HepG2 (cell line): Measurements from ENCODE around the gene NOSIP. TPM values are rescaled to one million over a fixed set of nuclear protein-coding genes. Genes with fewer than 3 reads are reported as not detected.

Experiments used
- ATAC-seq: fragments of 200-7000 bp; cut with Tn5 transposase; 3 replicates; pipeline ENCODE4 v1.9.1; 2020; ENCODE audit warnings: mild to moderate bottlenecking, moderate library complexity
- BruUV-seq: library from RNA; stranded (reverse); fragments of 400-500 nt; replicated peaks from 2 replicates; lab custom pipeline; 2021; lab: Mats Ljungman, UMichigan
- CTCF ChIA-PET: fragments of 300-600 bp; formaldehyde crosslinking; extraction: SDS; loops from one replicate; lab custom pipeline; 2021; ENCODE audit warnings: low total read pairs, inconsistent platforms, low intra/inter-chr PET ratio; lab: Yijun Ruan, JAX
- POLR2A ChIA-PET: fragments of 350-600 bp; sonication (Branson Sonifier 250); formaldehyde crosslinking; loops from one replicate; lab custom pipeline; 2020; ENCODE audit warnings: antibody characterized with exemption, inconsistent platforms; lab: Yijun Ruan, JAX
- DNase-seq: peaks from one replicate; pipeline ENCODE4 v3.0.0-alpha.2; 2015; ENCODE audit warnings: low spot score
- FAIRE-seq: peaks from 3 replicates; lab custom pipeline; 2011; peaks lifted over from hg19 to GRCh38; lab: Jason Lieb, UNC
- H2AFZ ChIP-seq: one replicate; pipeline ENCODE4 v1.6.1; 2011; ENCODE audit warnings: low read length, inconsistent platforms
- H3K27ac ChIP-seq: fragments of 300-600 bp; 3 replicates; pipeline ENCODE4 v1.8.0; 2011; ENCODE audit warnings: mixed run types, mild to moderate bottlenecking, mixed read lengths, low read length, inconsistent platforms; ENCODE audit not compliant: insufficient read depth; ENCODE audit errors: extremely low read length
- H3K27me3 ChIP-seq, 2 experiments: fragments of 200-600 bp in 1 of 2; 2 replicates in 1 of 2; 3 replicates in 1 of 2; pipeline versions ENCODE4 v1.6.0 to v1.8.0; 2011; ENCODE audit warnings: low read length in 2 of 2, mild to moderate bottlenecking in 2 of 2, moderate library complexity in 2 of 2, inconsistent platforms in 1 of 2; ENCODE audit not compliant: insufficient read depth in 2 of 2, control insufficient read depth in 1 of 2
- H3K36me3 ChIP-seq, 2 experiments: fragments of 200-600 bp in 1 of 2; replicated peaks in 1 of 2; 2 replicates in 1 of 2; 3 replicates in 1 of 2; pipeline versions ENCODE4 v1.5.1 to v1.8.0; 2011; ENCODE audit warnings: low read length in 2 of 2, inconsistent platforms in 1 of 2; ENCODE audit not compliant: insufficient read depth in 2 of 2, control insufficient read depth in 1 of 2
- H3K4me1 ChIP-seq: 2 replicates; pipeline ENCODE4 v1.5.1; 2012; ENCODE audit warnings: low read length, inconsistent platforms; ENCODE audit not compliant: insufficient read depth
- H3K4me2 ChIP-seq: 2 replicates; pipeline ENCODE4 v1.6.0; 2011; ENCODE audit warnings: low read depth, low read length, inconsistent platforms
- H3K4me3 ChIP-seq, 3 experiments: fragments of 200-600 bp in 1 of 3; sonication (generic), shearing (Covaris generic) in 1 of 3; replicated peaks in 1 of 3; 2 replicates each; pipeline ENCODE4 v1.5.1; 2011 to 2016; ENCODE audit warnings: low read length in 3 of 3, inconsistent platforms in 2 of 3, low read depth in 2 of 3, mild to moderate bottlenecking in 2 of 3, control low read depth in 1 of 3, mixed read lengths in 1 of 3; ENCODE audit not compliant: insufficient read depth in 1 of 3
- H3K79me2 ChIP-seq: one replicate; pipeline ENCODE4 v1.6.1; 2011; ENCODE audit warnings: low read length, inconsistent platforms; ENCODE audit not compliant: insufficient read depth
- H3K9ac ChIP-seq: 2 replicates; pipeline ENCODE4 v1.6.0; 2011; ENCODE audit warnings: mild to moderate bottlenecking, low read depth, low read length, inconsistent platforms; ENCODE audit not compliant: insufficient read depth
- H3K9me3 ChIP-seq: 2 replicates; pipeline ENCODE4 v1.5.1; 2012; ENCODE audit warnings: mild to moderate bottlenecking, low read length
- H4K20me1 ChIP-seq: 2 replicates; pipeline ENCODE4 v1.6.0; 2011; ENCODE audit warnings: inconsistent platforms, mild to moderate bottlenecking, low read length, moderate library complexity; ENCODE audit not compliant: insufficient read depth
- FOSL2 ChIP-seq: sonication (generic); formaldehyde crosslinking; IDR thresholded peaks from 2 replicates; pipeline ENCODE4 v1.4.0; 2020; ENCODE audit warnings: missing genetic modification reagents
- NRL ChIP-seq: sonication (generic); formaldehyde crosslinking; IDR thresholded peaks from 2 replicates; pipeline ENCODE4 v1.5.0; 2020; ENCODE audit warnings: missing genetic modification reagents, mild to moderate bottlenecking, moderate library complexity, borderline replicate concordance
- SAP130 ChIP-seq: IDR thresholded peaks from 2 replicates; pipeline ENCODE4 v1.6.1; 2016; ENCODE audit warnings: low read depth
- SNAI1 ChIP-seq: sonication (generic); formaldehyde crosslinking; IDR thresholded peaks from 2 replicates; pipeline ENCODE4 v1.5.0; 2020; ENCODE audit warnings: mild to moderate bottlenecking, missing genetic modification reagents, borderline replicate concordance
- TCF12 ChIP-seq, 2 experiments: fragments of 450-650 bp in 1 of 2; sonication (generic) in 1 of 2; formaldehyde crosslinking in 1 of 2; IDR thresholded peaks; 2 replicates each; pipeline versions ENCODE4 v1.6.1 to v1.8.0; 2017 to 2022; ENCODE audit warnings: antibody characterized with exemption in 1 of 2, mild to moderate bottlenecking in 1 of 2, missing genetic modification reagents in 1 of 2, moderate library complexity in 1 of 2
- ZFP36 ChIP-seq: fragments of 150-350 bp; IDR thresholded peaks from 2 replicates; pipeline ENCODE4 v1.6.1; 2018; ENCODE audit warnings: borderline replicate concordance, low read length, low read depth; ENCODE audit not compliant: partially characterized antibody
- ZNF224 ChIP-seq: sonication (generic); formaldehyde crosslinking; IDR thresholded peaks from 2 replicates; pipeline ENCODE4 v1.5.0; 2020; ENCODE audit warnings: mild to moderate bottlenecking, missing genetic modification reagents
- WGBS: methylation state at CpG from one replicate; pipeline ENCODE4 v1.1.6; 2017; ENCODE audit warnings: low lambda C conversion rate; 5-methylcytosine and 5-hydroxymethylcytosine counted together
- in situ Hi-C: cut with HindIII; loops from 2 replicates; pipeline ENCODE4 v1.10.0; 2017; ENCODE audit warnings: low pct_unique_long_range_greater_than_20kb; ENCODE audit not compliant: extremely low pct_ligation_motif_present
- intact Hi-C: fragments of 100-400 bp; cut with micrococcal nuclease; formaldehyde crosslinking; loops from one replicate; pipeline ENCODE4 v1.10.0; 2022; ENCODE audit not compliant: unreplicated experiment
- polyA plus RNA-seq, 8 experiments: library from polyadenylated mRNA; depleted of rRNA in 3 of 8; stranded (reverse) in 7 of 8; unstranded in 1 of 8; fragments of >200 nt; fragmentation: Illumina TruSeq in 4 of 8; extraction: Trizol in 4 of 8; gene quantifications; 2 replicates each; pipeline versions ENCODE4 v1.2.1 to v1.2.3, GENCODE V29; 2011 to 2016; ENCODE audit warnings: low read depth in 4 of 8, missing spikeins in 1 of 8, mixed read lengths in 1 of 8; ENCODE audit not compliant: insufficient read depth in 1 of 8
- total RNA-seq, 5 experiments: library from RNA; depleted of rRNA; stranded (reverse); fragments of >200 nt; fragmentation: Illumina TruSeq; extraction: Trizol; gene quantifications; 2 replicates each; pipeline ENCODE4 v1.2.3, GENCODE V29; 2016; ENCODE audit warnings: low read depth in 1 of 5
- TF ChIP-seq, protein P1 (sequence below): sonication (generic); formaldehyde crosslinking; IDR thresholded peaks from 2 replicates; pipeline ENCODE4 v1.4.0; 2020; ENCODE audit warnings: missing genetic modification reagents

NOSIP gene
- total and polyA plus RNA-seq, 2 of the 13 experiments (the other 11 are each of a cell fraction or from before 2014, with no cell fraction given) = 54.3 to 78.0 TPM

GRCh38 chr19:49613374-49613773 lies 33.0 kb upstream of the NOSIP start:
- Histone ChIP-seq H3K4me2 (no peak overlapping the region), H3K9ac (no peak overlapping the region), H3K79me2 (peaks cover 3% of the 10 kb centered on the region), H2AFZ (no peak overlapping the region), H3K9me3 (no peaks in the 10 kb centered on the region), H4K20me1 (peaks cover 3% of the 10 kb centered on the region), H3K27ac (peak overlapping the region; percentile 30), H3K4me1 (peaks cover 17% of the 10 kb centered on the region), H3K36me3 (peaks cover 20 to 58% of the 10 kb centered on the region in 2 experiments; a peak in 4 of 5 replicates), H3K27me3 (no peaks in the 10 kb centered on the region), H3K4me3 (no peak overlapping the region)
- DNase-seq (no peak), ATAC-seq (peak; percentile 23; the same call in 1 of the 3 replicates), FAIRE-seq (no peak)
- POLR2A ChIA-PET = interaction anchor here (0.9 to 2.6 kb wide), 2 partner anchors 27 to 33 kb away, joined by 3 to 6 read pairs; partner anchors contain the start of gene RRAS
- intact Hi-C loops = no loop called here
- WGBS = 75% methylated on average over 4 of the region's 4 CpGs
- TF ChIP-seq SNAI1 (CRISPR knock-in tag) (no peak), ZFP36 (no peak), NRL (CRISPR knock-in tag) (no peak), FOSL2 (CRISPR knock-in tag) (peak; percentile 75), ZNF224 (CRISPR knock-in tag) (no peak), SAP130 (CRISPR knock-in tag) (peak; percentile 35; the same call in 1 of the 2 replicates), TCF12 (IDR thresholded peaks at IDR 0.05) (no peak), TCF12 (CRISPR knock-in tag; IDR thresholded peaks at IDR 0.05) (no peak)
- TF ChIP-seq, protein P1, sequence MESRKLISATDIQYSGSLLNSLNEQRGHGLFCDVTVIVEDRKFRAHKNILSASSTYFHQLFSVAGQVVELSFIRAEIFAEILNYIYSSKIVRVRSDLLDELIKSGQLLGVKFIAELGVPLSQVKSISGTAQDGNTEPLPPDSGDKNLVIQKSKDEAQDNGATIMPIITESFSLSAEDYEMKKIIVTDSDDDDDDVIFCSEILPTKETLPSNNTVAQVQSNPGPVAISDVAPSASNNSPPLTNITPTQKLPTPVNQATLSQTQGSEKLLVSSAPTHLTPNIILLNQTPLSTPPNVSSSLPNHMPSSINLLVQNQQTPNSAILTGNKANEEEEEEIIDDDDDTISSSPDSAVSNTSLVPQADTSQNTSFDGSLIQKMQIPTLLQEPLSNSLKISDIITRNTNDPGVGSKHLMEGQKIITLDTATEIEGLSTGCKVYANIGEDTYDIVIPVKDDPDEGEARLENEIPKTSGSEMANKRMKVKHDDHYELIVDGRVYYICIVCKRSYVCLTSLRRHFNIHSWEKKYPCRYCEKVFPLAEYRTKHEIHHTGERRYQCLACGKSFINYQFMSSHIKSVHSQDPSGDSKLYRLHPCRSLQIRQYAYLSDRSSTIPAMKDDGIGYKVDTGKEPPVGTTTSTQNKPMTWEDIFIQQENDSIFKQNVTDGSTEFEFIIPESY (CRISPR knock-in tag) = peak; percentile 71; the same call in 1 of the 2 replicates
- CTCF ChIA-PET = no interaction called here
- in situ Hi-C loops = no loop called here
- BruUV-seq = no TSS peak
